Right forelimb (tissue), 1 donor: ENCODE data around the gene PXN.

Source experiments
- DNase-seq: peaks from one replicate; pipeline ENCODE4 v3.0.0-alpha.2; 2018

PXN gene

DNA sequence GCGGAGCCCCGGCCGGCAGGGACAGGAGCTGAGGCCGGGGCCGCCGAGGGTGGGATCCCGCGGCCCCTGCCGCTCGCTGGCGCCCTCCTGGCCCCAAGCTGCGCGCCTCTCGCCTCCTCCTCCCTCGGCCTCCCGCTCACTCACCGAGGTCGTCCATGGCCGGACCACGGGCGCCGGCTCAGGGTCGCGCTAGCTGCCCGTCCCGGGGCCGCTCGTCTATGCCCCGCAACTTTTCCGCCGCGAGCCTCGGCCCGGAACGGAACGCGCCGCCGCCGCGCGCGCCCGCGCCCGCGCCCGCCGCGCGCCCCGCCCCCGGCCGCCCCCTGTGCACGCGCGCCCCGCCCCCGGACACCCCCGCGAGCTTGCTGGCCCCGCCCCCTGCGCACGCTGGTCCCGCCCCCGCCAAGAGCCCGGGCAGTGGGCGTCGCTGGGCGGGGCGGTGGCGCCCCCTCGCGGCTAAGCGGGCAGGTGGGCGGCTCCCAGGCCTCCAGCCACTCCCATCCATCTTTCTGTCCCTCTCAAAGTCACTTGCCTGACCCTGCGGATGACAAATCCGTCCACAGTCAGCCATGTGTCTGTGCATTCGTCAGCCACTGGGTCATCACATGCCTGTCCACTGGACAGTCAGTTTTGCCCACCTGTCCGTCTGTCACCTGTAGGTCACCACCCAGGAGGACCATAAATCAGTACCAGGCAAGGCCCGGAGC, at the start of gene PXN:
PXN (minus strand) TSS at position 258 of the 707 bp plus-strand sequence; CDS start at position 157, 101 bp downstream.
- DNase-seq: peak; percentile 93

GRCh38 chr12:120314220-120314619, 48.7 kb upstream of the PXN start:
- DNase-seq: no peak

GRCh38 chr12:120301962-120302815, 36.7 kb upstream of the PXN start, which contains the start of gene SIRT4:
Gene SIRT4, plus strand, starts transcription at chr12:120302321. Its CDS starts 1,241 bp downstream, at chr12:120303562.
- DNase-seq: peak; percentile 90

DNA sequence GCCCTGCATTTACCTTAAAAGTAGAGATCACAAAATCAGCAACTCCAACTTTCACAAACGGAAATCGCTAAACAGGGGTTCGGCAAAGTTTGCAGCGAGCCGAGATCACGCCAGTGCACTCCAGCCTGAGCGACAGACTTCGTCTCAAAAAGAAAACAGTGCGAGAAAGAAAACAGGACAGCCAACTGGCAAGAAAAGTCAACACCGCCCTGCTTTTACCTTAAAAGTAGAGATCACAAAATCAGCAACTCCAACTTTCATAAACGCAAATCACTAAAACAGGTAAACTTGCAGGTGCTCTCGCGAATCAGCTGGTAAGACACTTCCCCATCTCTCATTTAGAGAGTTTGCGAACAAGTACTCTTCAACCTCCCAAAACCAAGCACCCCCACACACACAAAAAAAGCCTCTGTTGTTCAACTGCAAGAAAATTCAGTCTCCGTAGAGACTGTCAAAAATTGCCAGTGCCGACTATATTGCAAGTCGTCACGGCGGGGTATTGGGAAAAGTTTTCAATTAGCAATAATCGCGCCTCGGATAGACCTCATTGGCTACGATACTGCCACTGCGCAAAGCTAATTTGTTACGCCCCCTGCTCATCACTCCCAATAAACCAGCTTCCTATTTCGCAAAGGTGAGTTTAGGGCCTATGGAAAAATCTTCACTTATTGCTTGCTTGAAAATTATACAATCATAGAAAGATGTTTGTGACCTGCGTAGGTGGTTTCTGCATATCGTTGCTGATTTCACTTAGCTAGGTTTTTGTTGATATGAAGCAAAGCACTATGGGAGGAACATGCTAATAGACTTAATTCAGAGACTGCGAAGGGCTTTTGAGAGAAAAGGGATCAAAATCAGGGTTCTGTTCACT, 27.4 kb upstream of the PXN start, which contains the start of gene RNU4-1:
RNU4-1 (minus strand) TSS at position 577 of the 871 bp plus-strand sequence.
- peak; percentile 86 for DNase-seq

GRCh38 chr12:120292411-120292660, 26.8 kb upstream of the PXN start:
- DNase-seq: no peak

DNA sequence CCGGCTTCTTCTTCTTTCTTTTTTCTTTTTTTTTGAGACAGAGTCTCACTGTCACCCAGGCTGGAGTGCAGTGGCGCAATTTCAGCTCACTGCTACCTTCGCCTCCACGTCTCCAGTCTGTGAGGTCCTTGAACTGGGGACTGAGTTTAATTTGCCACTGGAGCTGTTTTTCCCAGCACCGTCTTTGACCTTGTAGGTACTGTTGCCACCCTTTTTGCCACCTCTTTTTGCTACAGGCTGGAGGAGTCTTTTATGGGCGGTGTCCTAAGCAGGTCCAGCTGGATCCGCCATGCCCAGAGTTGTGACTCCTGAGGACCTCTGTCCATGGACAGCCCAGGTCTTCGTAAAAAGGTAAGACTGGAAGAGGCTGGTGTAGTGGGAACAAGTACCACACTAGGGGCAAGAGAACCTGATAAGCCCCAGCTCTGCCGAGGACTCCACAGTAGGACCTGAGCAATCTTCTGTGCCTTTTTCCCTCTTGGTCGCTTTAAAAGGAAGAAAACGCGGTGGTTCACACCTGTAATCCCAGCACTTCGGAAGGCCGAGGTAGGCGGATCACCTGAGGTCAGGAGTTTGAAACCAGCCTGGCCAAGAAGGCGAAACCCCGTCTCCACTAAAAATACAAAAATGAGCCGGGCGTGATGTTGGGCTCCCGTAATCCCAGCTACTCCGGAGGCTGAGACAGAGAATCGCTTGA, 25.2 kb upstream of the PXN start:
- DNase-seq: no peak

- no peak for DNase-seq
Measured at GRCh38 chr12:120287491-120287890, 22.0 kb upstream of the PXN start.

DNA sequence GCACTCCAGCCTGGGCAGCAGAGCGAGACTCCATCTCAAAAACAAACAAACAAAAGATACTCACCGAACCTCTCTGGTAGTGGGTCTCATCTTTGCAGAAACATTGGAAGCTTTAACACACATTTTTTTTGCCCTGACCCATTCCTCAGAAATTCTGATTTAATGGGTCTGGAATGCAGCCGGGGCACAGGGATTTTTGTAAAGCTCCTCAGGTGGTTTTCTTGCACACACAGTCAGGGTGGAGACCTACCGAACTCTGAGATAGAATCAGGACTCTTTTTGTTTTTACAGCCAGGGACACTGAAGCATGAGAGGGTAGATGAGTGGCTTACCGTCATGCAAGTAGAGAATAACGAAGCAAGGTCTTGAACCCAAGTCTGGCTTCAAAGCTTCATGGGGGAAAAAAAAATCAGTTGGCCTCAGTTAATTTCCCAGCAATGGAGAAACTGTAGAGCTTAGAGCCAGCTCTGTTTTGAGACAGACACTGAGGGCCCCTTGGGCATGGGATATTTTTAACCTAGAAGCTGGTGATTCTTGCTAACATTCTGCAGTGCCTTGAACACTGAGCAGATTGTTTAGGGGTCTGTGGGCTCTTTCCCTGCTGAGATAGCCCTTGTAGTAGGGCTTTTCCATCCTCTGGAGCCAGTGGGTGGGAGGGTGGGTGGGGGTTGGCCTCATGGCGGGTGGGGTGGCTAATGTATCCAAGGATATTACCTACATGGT, 21.4 kb upstream of the PXN start:
- DNase-seq: no peak

- no peak for DNase-seq
Measured at GRCh38 chr12:120284381-120284780, 18.9 kb upstream of the PXN start.

GRCh38 chr12:120283318-120283717, 17.8 kb upstream of the PXN start:
- no peak for DNase-seq

DNA sequence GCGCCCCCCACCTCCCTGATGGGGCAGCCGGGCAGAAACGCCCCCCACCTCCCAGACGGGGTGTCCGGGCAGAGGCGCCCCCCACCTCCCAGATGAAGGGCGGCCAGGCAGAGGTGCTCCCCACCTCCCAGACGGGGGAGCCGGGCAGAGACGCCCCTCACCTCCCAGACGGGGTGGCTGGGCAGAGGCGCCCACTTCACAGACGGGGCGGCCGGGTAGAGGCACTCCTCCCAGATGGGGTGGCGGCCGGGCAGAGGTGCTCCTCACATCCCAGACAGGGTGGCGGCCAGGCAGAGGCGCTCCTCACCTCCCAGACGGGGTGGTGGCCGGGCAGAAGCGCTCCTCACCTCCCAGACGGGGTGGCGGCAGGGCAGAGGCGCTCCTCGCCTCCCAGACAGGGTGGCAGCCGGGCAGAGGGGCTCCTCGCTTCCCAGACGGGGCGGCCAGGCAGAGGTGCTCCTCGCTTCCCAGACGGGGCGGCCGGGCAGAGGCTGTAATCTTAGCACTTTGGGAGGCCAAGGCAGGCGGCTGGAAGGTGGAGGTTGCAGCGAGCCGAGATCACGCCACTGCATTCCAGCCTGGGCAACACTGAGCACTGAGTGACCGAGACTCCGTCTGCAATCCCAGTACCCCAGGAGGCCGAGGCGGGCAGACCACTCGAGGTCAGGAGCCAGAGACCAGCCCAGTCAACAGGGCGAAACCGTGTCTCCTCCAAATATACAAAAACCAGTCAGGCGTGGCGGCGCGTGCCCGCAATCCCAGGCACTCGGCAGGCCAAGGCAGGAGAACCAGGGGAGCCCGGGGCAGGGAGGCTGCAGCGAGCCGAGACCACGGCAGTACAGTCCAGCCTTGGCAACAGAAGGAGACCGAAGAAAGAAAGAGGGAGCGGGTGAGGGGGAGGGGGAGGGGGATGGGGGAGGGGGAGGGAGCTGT, 12.9 kb upstream of the PXN start:
- no peak for DNase-seq

- no peak for DNase-seq
Measured at GRCh38 chr12:120276734-120277133, 11.2 kb upstream of the PXN start.

DNA sequence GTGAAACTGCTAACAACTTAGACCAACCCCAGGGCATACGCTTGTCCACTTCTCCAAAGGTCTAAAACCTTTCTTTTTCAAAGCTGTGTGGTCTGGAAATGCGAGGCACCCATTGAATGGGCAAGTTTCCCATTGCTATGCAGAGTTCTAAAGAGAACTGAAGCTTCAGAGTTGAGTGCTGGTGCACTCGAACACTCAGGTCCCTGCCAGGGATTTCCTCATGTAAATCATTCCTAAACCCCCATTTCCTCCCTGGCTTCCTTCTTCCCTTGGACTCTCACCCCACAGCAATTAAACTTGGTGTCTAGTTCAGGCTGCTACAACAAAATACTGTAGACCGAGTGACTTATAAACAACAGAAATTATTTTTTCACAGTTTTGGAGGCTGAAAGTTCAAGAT, 2.2 kb upstream of the PXN start:
- DNase-seq: no peak

- no peak for DNase-seq
Measured at GRCh38 chr12:120266180-120266870, 795 bp upstream of the PXN start.

GRCh38 chr12:120264904-120265472, 542 bp downstream of the PXN start:
- DNase-seq: no peak

- no peak for DNase-seq
Measured at GRCh38 chr12:120264086-120264903, 1.2 kb downstream of the PXN start.

GRCh38 chr12:120263748-120264085, 1.8 kb downstream of the PXN start:
- no peak for DNase-seq

GRCh38 chr12:120262852-120263747, 2.4 kb downstream of the PXN start:
- no peak for DNase-seq
